GM12873 (cell line): ENCODE results near the gene CHD1.

Experiments
- CTCF ChIP-seq: IDR thresholded peaks from 2 replicates; pipeline ENCODE4 v1.5.1; 2012; ENCODE audit warnings: low read depth, mild to moderate bottlenecking, moderate library complexity, low read length, control low read depth; ENCODE audit not compliant: insufficient read depth; ENCODE audit errors: missing control alignments

The CHD1 gene

GRCh38 chr5:98880598-98880997, 48.2 kb downstream of the CHD1 start:
- no peak for TF ChIP-seq CTCF

- TF ChIP-seq CTCF, result no peak
These were observed 48.7 kb downstream of the CHD1 start for GRCh38 chr5:98880151-98880550.

- no peak for TF ChIP-seq CTCF
These were observed 51.2 kb downstream of the CHD1 start for GRCh38 chr5:98877600-98877999.

GRCh38 chr5:98872674-98873073, 56.1 kb downstream of the CHD1 start:
- no peak for TF ChIP-seq CTCF

GRCh38 chr5:98865690-98866089, 63.1 kb downstream of the CHD1 start:
- TF ChIP-seq CTCF, result no peak

- no peak for TF ChIP-seq CTCF
These were observed 81.8 kb downstream of the CHD1 start for GRCh38 chr5:98847054-98847453.

- TF ChIP-seq CTCF, result no peak
These were observed 82.3 kb downstream of the CHD1 start for GRCh38 chr5:98846520-98846919.

GRCh38 chr5:98845878-98846277, 82.9 kb downstream of the CHD1 start:
- no peak for TF ChIP-seq CTCF
